Measurements from ENCODE around the gene CTTN. TPM values are rescaled to one million over a fixed set of nuclear protein-coding genes. Genes with fewer than 3 reads are reported as not detected.

Gene CTTN
- total RNA-seq, 1 donor = 349 TPM

GRCh38 chr11:70478166-70478890, 80.0 kb downstream of the CTTN start:
- no peak for DNase-seq (ENCODE audit: low read depth)
- no peak for TF ChIP-seq CTCF (IDR thresholded peaks at IDR 0.05; ENCODE audit: insufficient read depth, low read length)
- no peak overlapping the region for H3K4me3 ChIP-seq (ENCODE audit: low read depth, low read length)

- no peak for DNase-seq (ENCODE audit: low read depth)
- no peak overlapping the region for H3K4me3 ChIP-seq (ENCODE audit: low read depth, low read length)
- TF ChIP-seq CTCF (IDR thresholded peaks at IDR 0.05; ENCODE audit: insufficient read depth, low read length) = no peak
Measured at GRCh38 chr11:70480711-70481110, 82.4 kb downstream of the CTTN start.

GRCh38 chr11:70481625-70482528, 83.5 kb downstream of the CTTN start:
- no peak for TF ChIP-seq CTCF (IDR thresholded peaks at IDR 0.05; ENCODE audit: insufficient read depth, low read length)
- peak; percentile 69 for DNase-seq (ENCODE audit: low read depth)
- H3K4me3 ChIP-seq (ENCODE audit: low read depth, low read length) = no peak overlapping the region

- no peak overlapping the region for H3K4me3 ChIP-seq (ENCODE audit: low read depth, low read length)
- TF ChIP-seq CTCF (IDR thresholded peaks at IDR 0.05; ENCODE audit: insufficient read depth, low read length) = no peak
- peak; percentile 31 for DNase-seq (ENCODE audit: low read depth)
Measured at GRCh38 chr11:70482529-70482917, 84.2 kb downstream of the CTTN start.

- H3K4me3 ChIP-seq (ENCODE audit: low read depth, low read length) = no peak overlapping the region
- peak; percentile 56 for DNase-seq (ENCODE audit: low read depth)
- TF ChIP-seq CTCF (IDR thresholded peaks at IDR 0.05; ENCODE audit: insufficient read depth, low read length) = peak; percentile 57
Measured at GRCh38 chr11:70483077-70483861, 84.9 kb downstream of the CTTN start.

- no peak for TF ChIP-seq CTCF (IDR thresholded peaks at IDR 0.05; ENCODE audit: insufficient read depth, low read length)
- DNase-seq (ENCODE audit: low read depth) = no peak
- no peak overlapping the region for H3K4me3 ChIP-seq (ENCODE audit: low read depth, low read length)
Measured at GRCh38 chr11:70483917-70484316, 85.6 kb downstream of the CTTN start.
